Activated CD4-positive, CD25-positive, alpha-beta regulatory T cell treated with anti-CD3 and anti-CD28 coated beads, Interleukin-2, amount 50 U/mL, for 72 hours (primary cell): ENCODE results near the gene HHAT.
A peak's percentile ranks its signal among the peaks of the same experiment; 100 is the strongest.

Source experiments
- DNase-seq: peaks from one replicate; pipeline ENCODE4 v3.0.0; 2021

The HHAT gene

GRCh38 chr1:210565306-210565705 is 236.6 kb downstream of the HHAT start:
- DNase-seq: no peak

- DNase-seq: no peak
Observed at GRCh38 chr1:210568631-210569030, 239.9 kb downstream of the HHAT start.

DNA sequence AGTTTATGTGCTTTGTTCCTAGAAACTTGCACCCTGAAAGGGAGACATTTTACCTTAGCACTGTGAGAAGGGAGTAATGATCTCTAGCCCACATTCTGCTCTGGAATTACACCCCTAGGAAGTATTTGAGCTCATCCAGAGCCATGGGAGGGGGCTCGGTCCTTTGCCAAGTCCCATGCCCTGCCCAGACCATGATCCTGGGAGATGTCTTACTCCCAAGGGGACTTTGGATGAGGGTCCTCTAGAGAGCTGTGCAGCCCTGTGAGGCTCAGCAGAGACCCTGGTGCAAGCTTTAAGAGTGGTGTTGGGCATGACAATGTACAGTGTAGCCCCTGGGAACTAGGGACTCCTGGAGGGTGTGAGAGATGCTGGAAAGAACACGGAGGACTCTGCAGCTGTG is 241.4 kb downstream of the HHAT start:
- DNase-seq: no peak

DNA sequence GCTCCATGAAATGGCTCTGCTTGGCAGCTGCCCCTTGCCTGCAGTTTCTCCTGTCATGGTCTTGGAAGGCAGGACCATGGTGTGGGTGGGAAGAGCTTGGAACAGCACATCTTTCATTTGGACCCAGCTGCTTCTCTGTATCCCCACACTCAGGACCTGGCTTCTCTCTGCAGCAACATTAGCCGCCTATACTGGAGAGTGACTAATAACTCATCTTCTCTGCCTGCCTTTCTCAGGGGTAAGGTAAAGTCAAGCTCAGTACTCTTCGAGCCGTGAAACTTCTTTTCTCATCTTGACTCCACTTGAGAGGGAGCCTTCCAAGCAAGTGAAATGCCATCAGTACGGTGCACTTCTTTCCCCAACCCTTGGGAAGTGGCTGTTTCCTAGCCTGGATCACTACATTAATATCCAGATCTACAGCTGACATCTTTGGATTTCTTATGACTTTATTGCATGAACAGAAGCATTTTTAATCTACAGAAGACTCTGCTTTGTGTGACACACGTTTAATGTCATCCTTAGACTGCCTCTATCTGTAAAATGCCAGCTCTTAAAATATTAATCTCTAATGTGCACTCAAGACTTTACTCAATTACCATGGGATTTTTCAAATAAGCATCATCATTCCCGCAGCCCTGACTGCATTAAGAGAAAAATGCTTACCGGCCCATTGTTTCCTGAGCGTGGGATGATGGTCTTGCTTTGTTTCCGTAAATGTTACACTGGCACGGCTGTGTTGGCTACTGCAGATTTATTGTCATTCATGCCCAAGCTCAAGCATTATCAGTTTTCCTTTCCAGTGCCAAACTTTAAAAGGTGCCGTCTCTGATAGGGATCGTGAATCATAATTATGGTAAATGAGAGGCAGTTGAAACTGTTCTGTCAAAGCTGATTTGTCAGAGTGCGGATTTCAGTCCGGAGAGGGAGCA is 242.9 kb downstream of the HHAT start:
- DNase-seq: no peak

GRCh38 chr1:210573141-210573540 is 244.4 kb downstream of the HHAT start:
- no peak for DNase-seq

DNA sequence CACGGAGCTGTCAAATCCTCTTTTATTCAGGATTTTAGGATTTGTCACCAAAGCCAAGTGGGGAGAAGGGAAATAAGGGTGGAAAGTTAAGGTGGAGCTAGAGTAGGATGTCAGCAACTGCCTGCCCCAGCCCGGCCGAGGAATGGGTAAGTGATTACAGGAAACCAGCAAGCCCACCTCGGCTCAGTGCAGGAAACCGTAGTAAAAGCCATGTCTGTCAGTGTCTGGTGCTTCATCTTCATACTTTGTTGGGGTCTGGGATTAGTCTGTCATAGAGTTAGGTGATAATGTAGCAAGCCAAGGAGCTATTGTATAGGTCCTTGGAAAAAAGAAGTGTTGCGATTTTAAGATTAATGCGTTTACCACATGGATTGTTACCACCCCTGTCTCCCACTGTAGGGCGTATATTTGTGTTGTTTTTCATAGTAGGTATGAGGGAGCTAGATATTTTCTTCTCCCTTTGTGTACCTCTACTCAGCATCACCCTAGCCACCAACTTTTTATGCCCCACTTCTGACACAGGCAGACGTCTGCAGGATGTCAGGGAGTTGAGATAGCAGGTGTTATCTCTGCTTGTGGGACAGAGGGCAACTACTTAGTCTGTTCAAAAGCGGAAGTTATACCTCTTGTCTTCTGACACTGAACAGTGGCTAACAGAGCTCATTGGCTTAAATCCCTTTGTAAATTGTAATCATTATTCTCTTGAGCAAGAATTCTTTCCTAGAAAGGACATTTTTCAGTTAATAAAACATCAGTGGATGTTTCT is 253.7 kb downstream of the HHAT start:
- no peak for DNase-seq

GRCh38 chr1:210584439-210585113 is 255.9 kb downstream of the HHAT start:
- DNase-seq: peak; percentile 62

GRCh38 chr1:210586771-210587170 is 258.1 kb downstream of the HHAT start:
- no peak for DNase-seq

DNA sequence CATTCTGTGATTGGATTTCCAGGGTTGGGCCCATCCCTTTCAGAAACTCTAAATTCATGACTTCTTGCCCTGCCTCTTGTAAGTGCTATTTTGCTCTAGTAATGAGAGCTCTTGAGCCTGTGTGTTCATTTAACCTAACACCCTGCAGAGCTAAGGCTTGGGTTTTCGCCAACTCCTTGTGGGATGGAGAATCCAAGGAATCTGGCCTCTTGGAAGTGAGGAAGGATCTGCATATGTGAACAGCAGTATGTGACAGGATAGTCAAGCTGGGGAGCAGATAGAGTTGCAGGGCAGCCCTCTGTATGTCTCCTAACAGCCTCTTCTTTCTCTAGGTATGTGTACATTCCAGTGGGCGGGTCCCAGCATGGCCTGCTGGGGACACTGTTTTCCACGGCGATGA is 258.9 kb downstream of the HHAT start:
- DNase-seq: no peak

DNA sequence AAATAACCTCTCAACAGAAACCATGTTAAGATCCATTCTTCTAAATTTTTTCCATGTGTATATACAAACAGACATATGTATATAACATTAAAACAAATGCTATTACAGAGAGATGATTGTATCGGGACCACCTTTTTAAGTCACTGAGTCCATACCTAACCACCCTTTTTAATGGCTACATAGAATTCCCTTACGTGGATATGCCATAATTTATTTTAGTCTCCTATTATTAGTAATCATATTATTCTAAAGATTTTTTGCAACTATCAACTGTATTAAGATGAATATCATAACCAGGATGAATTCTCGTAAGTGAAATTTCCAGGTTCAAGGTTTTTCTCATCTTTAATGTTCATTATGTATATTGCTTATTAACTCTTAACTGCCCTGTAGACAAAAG is 259.7 kb downstream of the HHAT start:
- no peak for DNase-seq

- DNase-seq: no peak
Observed at GRCh38 chr1:210588946-210589345, 260.2 kb downstream of the HHAT start.

DNA sequence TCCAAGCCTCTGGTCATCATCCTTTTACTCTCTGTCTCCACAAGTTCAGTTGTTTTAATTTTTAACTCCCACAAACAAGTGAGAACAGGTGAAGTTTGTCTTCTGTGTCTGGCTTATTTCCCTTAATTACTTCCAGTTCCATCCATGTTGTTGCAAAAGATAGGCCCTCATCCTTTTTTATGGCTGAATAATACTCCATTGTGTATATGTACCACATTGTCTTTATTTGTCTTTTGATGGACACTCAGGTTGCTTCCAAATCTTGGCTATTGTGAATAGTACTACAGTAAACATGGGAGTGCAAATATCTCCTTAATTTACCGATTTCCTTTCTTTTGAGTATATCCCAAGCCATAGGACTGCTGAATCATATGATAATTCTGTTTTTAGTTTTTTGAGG is 262.5 kb downstream of the HHAT start:
- DNase-seq: no peak

GRCh38 chr1:210594605-210595004 is 265.9 kb downstream of the HHAT start:
- DNase-seq: no peak

- no peak for DNase-seq
Observed at GRCh38 chr1:210596641-210597040, 267.9 kb downstream of the HHAT start.

GRCh38 chr1:210597555-210598134 is 268.9 kb downstream of the HHAT start:
- DNase-seq: no peak

GRCh38 chr1:210598135-210598652 is 269.5 kb downstream of the HHAT start:
- DNase-seq: no peak

GRCh38 chr1:210600421-210601159 is 271.9 kb downstream of the HHAT start:
- no peak for DNase-seq

DNA sequence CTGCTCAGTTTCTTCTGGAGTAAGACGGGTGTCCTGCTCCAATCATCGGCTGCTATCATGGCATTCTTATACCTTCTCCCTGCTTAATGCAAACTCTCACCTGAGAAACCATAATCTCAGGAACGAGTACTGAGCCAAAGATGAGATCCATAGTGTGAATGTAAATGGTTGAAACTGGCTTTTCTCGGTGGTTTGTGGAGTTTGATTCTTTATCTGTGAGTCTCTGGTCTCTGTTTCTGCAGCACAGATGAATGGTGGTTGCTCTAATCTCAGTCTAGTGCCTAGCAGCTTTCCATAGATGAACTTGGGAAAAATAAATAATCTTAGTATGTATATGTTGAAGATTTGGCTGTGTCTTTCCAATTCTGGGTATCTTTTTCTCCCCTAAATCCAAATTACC is 274.4 kb downstream of the HHAT start:
- no peak for DNase-seq

GRCh38 chr1:210605099-210605498 is 276.4 kb downstream of the HHAT start:
- no peak for DNase-seq

GRCh38 chr1:210607361-210607760 is 278.7 kb downstream of the HHAT start:
- DNase-seq: no peak

- DNase-seq: no peak
Observed at GRCh38 chr1:210608767-210609166, 280.1 kb downstream of the HHAT start.

DNA sequence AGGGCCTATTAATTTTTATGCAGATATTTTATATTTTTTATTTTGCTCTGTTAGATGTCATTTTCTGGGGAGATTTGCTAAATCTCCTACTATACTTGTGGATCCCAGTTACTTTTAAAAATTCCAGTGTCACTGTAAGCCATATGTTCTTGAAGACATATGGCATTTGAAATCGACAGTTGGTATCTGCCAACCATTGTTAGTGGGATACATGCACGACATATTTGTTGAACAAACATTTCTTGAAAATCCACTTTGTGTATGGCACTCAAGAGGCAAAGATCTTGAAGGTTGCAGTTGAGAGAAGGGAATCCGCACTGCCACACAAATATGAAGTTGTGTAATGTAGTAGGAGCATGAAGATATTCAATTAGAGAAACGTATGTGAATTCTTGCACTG is 287.7 kb downstream of the HHAT start:
- no peak for DNase-seq
